CD4-positive, alpha-beta T cell (primary cell): ENCODE data around the gene LPP. TPM values are rescaled to one million over a fixed set of nuclear protein-coding genes. Genes with fewer than 3 reads are reported as not detected.

ENCODE experiments used
- ATAC-seq: fragments of 200-7000 bp; cut with Tn5 transposase; one replicate; pipeline ENCODE4 v1.10.0; 2022; ENCODE audit warnings: mild to moderate bottlenecking; ENCODE audit not compliant: poor library complexity
- CTCF ChIA-PET: fragments of 350-600 bp; sonication (Branson Sonifier 250); formaldehyde crosslinking; loops from one replicate; lab custom pipeline; 2021; ENCODE audit warnings: antibody characterized with exemption, inconsistent platforms; lab: Charles Lee
- POLR2A ChIA-PET: fragments of 350-600 bp; sonication (Branson Sonifier 250); formaldehyde crosslinking; loops from one replicate; lab custom pipeline; 2021; ENCODE audit warnings: antibody characterized with exemption, inconsistent platforms; lab: Charles Lee
- DNase-seq, 14 experiments: peaks; one replicate each; pipeline ENCODE4 v3.0.0-alpha.2; 2013 to 2020; ENCODE audit warnings: mixed read lengths in 2 of 14
- H3K27ac ChIP-seq, 2 donors: one replicate each; pipeline versions ENCODE4 v1.5.1 to v1.7.0; 2013; ENCODE audit warnings: low read length in 2 of 2, low read depth in 1 of 2, mild to moderate bottlenecking in 1 of 2
- H3K27me3 ChIP-seq, 2 experiments: 1 replicate in 1 of 2; 2 replicates in 1 of 2; pipeline versions ENCODE4 v1.6.1 to v1.7.0; 2013; ENCODE audit warnings: low read length in 2 of 2, control low read depth in 1 of 2, mild to moderate bottlenecking in 1 of 2, moderate library complexity in 1 of 2; ENCODE audit not compliant: insufficient read depth in 2 of 2, control insufficient read depth in 1 of 2
- H3K36me3 ChIP-seq: one replicate; pipeline ENCODE4 v1.6.1; 2013; ENCODE audit warnings: low read length, control low read depth; ENCODE audit not compliant: insufficient read depth
- H3K4me1 ChIP-seq: one replicate; pipeline ENCODE4 v1.6.1; 2013; ENCODE audit warnings: low read length, control low read depth; ENCODE audit not compliant: insufficient read depth
- H3K4me3 ChIP-seq: one replicate; pipeline ENCODE4 v1.5.1; 2013; ENCODE audit warnings: mild to moderate bottlenecking, low read length, moderate library complexity
- H3K9me3 ChIP-seq, 2 experiments: 1 replicate in 1 of 2; 2 replicates in 1 of 2; pipeline versions ENCODE4 v1.6.1 to v1.7.0; 2013; ENCODE audit warnings: low read length in 2 of 2, mild to moderate bottlenecking in 2 of 2, control low read depth in 1 of 2, moderate library complexity in 1 of 2; ENCODE audit not compliant: control insufficient read depth in 1 of 2, insufficient read depth in 1 of 2
- H3K27ac Mint-ChIP-seq: one replicate; pipeline ENCODE4 v1.8.0; 2020; ENCODE audit warnings: mixed read lengths
- H3K27me3 Mint-ChIP-seq: one replicate; pipeline ENCODE4 v1.8.0; 2021; ENCODE audit warnings: mixed read lengths
- H3K36me3 Mint-ChIP-seq: one replicate; pipeline ENCODE4 v1.8.0; 2021; ENCODE audit warnings: low read depth, mixed read lengths
- H3K4me1 Mint-ChIP-seq: one replicate; pipeline ENCODE4 v1.8.0; 2021; ENCODE audit warnings: low read depth, mixed read lengths
- H3K4me3 Mint-ChIP-seq: one replicate; pipeline ENCODE4 v1.8.0; 2020; ENCODE audit warnings: mild to moderate bottlenecking, mixed read lengths
- H3K9me3 Mint-ChIP-seq: one replicate; pipeline ENCODE4 v1.8.0; 2020; ENCODE audit warnings: mixed read lengths
- intact Hi-C, 2 experiments: fragments of 100-400 bp; cut with DNase I in 1 of 2; cut with micrococcal nuclease in 1 of 2; formaldehyde crosslinking; loops; one replicate each; pipeline versions ENCODE4 v1.15.1 to v1.9.0; 2023 to 2025; cut with DNase I, micrococcal nuclease
- total RNA-seq, 174 experiments: library from RNA in 2 of 174; stranded (reverse) in 2 of 174; gene quantifications; one replicate each; pipeline ENCODE4 v1.2.3 and lab custom pipeline; 2021 to 2026
- TF ChIP-seq, protein P1 (sequence below): fragments of 200-600 bp; IDR thresholded peaks from one replicate; pipeline ENCODE4 v1.8.0; 2022; ENCODE audit warnings: antibody characterized with exemption, mild to moderate bottlenecking

Gene LPP
- total RNA-seq, 2 experiments from 2014 or later, result 45.6 to 45.9 TPM

DNA sequence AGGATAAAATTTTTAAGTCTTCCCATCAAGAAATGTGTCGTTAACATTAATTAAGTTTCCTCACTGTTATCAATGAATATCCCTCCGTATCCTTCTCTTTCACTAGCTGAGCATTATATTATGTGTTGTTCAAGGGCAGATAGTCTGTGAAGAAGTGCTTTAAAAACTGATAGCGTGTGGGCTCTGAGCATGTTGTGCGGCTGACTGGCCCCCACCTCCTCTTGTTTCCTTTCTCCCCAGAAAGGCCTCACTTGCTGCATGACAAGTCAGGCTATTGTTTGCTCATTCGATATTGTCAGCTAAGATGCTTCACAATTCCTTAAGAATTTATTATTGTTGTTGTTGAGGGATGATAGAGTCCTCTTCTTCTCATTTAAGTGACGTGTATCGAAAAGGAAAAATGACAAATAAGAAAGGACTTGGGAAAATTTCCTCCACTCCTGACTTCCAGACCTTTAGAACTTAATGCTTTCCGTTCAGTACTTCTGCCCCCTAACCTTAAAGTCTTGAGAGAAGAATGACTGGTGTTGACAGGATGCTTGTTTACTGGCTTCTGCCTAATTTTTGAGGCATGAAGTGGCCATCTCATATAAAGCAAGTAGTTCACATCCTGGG lies 298.3 kb downstream of the LPP start:
- no peak for ATAC-seq
- H3K4me1 ChIP-seq, result no peaks in the 10 kb centered on the region

DNA sequence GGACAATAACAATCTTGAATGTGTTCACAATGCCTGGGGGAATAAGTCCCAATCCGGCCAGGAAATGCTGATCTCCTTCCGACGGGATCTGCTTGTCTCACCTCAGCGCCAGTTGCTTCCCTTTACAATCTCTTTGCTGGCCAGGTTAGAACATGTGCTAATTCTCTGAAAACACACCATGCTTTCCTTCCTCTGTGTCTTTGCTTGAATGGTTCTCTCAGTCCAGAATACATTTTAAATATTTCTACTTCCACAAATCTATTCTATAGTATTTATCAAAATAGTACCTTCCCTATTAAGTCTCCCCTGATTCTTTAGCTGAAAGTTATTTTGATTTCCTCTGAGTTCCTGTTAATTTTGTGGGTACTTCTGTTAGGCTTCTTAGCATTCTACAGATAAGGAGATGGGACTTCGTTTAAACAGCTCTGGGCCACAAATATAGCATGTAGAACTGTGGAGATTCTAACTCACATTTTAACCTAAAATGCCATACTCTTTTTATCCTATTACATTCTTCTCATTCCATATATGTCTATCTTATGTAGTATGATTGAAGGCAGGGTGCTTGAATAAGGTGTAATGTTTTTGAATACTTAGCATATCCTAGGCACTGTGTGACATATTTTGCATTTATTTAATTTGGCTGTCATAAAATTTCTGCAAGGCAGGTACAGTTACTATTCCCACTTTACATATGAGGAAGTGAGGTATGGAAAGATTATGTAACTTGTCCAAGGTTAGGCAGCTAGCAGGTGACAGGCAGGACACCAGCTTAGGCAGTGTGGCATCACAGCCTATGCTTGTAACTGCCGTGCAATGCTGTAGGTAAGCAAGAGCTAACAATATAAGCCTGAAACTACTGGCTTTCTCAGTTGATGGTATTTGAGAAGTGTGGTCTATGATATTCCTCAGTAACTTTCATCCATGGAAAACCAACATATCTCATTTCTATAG lies 299.8 kb downstream of the LPP start:
- no peaks in the 10 kb centered on the region for H3K27me3 ChIP-seq
- ATAC-seq (no peak), DNase-seq (no peak)
- ChIA-PET CTCF (interaction anchor here (0.8 kb wide), 1 partner anchor 10 kb away, joined by 3 read pairs; no protein-coding TSS in a partner anchor), POLR2A (no interaction called here)
- Mint-ChIP-seq H3K4me1 (no peaks in the 10 kb centered on the region), H3K9me3 (no peaks in the 10 kb centered on the region), H3K36me3 (no peaks in the 10 kb centered on the region), H3K4me3 (no peak overlapping the region), H3K27ac (no peak overlapping the region), H3K27me3 (no peaks in the 10 kb centered on the region)
- no peak overlapping the region for H3K4me3 ChIP-seq
- no peak overlapping the region for H3K27ac ChIP-seq
- TF ChIP-seq, protein P1, sequence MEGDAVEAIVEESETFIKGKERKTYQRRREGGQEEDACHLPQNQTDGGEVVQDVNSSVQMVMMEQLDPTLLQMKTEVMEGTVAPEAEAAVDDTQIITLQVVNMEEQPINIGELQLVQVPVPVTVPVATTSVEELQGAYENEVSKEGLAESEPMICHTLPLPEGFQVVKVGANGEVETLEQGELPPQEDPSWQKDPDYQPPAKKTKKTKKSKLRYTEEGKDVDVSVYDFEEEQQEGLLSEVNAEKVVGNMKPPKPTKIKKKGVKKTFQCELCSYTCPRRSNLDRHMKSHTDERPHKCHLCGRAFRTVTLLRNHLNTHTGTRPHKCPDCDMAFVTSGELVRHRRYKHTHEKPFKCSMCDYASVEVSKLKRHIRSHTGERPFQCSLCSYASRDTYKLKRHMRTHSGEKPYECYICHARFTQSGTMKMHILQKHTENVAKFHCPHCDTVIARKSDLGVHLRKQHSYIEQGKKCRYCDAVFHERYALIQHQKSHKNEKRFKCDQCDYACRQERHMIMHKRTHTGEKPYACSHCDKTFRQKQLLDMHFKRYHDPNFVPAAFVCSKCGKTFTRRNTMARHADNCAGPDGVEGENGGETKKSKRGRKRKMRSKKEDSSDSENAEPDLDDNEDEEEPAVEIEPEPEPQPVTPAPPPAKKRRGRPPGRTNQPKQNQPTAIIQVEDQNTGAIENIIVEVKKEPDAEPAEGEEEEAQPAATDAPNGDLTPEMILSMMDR, result no peak
- no peaks in the 10 kb centered on the region for H3K4me1 ChIP-seq
- no peaks in the 10 kb centered on the region for H3K9me3 ChIP-seq
- H3K36me3 ChIP-seq, result no peaks in the 10 kb centered on the region
- intact Hi-C loops, result no loop called here

More for the DNA sequence above, 298.3 kb downstream of the LPP start:
- H3K4me3 Mint-ChIP-seq, result no peak overlapping the region
- intact Hi-C loops, result no loop called here
- H3K27me3 Mint-ChIP-seq, result no peaks in the 10 kb centered on the region
- H3K4me3 ChIP-seq, result no peak overlapping the region
- no peaks in the 10 kb centered on the region for H3K36me3 ChIP-seq
- no peaks in the 10 kb centered on the region for H3K9me3 ChIP-seq
- no peaks in the 10 kb centered on the region for H3K9me3 Mint-ChIP-seq
- no peaks in the 10 kb centered on the region for H3K4me1 Mint-ChIP-seq
- H3K27ac Mint-ChIP-seq, result no peak overlapping the region
- no peaks in the 10 kb centered on the region for H3K27me3 ChIP-seq
- no peak overlapping the region for H3K27ac ChIP-seq
- ChIA-PET POLR2A (no interaction called here), CTCF (interaction anchor here (1.0 kb wide), 1 partner anchor 9 kb away, joined by 3 read pairs; no protein-coding TSS in a partner anchor)
- TF ChIP-seq, protein P1, result no peak
- no peaks in the 10 kb centered on the region for H3K36me3 Mint-ChIP-seq
- no peak for DNase-seq

DNA sequence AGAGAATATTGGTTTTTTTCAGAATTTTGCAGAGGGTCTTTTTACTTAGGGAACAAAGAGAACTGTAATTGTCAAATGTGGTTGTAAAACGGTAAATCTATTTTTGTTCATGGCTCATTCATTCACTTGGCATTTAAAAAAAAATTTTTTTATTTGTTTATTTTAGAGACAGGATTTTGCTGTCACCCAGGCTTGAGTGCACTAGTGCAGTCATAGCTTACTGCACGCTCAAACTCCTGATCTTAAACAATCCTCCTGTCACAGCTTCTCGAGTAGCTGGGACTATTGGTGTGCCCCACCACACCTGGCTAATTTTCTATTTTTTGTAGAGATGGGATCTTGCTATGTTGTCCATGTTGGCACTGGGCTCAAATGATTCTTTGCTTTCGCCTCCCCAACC lies 301.8 kb downstream of the LPP start:
- H3K27ac ChIP-seq, result no peak overlapping the region
- Mint-ChIP-seq H3K4me1 (no peaks in the 10 kb centered on the region), H3K36me3 (no peaks in the 10 kb centered on the region), H3K27me3 (no peaks in the 10 kb centered on the region), H3K4me3 (no peak overlapping the region), H3K9me3 (no peaks in the 10 kb centered on the region), H3K27ac (no peak overlapping the region)
- no peaks in the 10 kb centered on the region for H3K9me3 ChIP-seq
- H3K27me3 ChIP-seq, result no peaks in the 10 kb centered on the region
- intact Hi-C loops, result no loop called here
- DNase-seq (no peak), ATAC-seq (no peak)
- no peaks in the 10 kb centered on the region for H3K36me3 ChIP-seq
- H3K4me3 ChIP-seq, result no peak overlapping the region
- H3K4me1 ChIP-seq, result no peaks in the 10 kb centered on the region
- ChIA-PET CTCF (no interaction called here), POLR2A (interaction anchor here (0.7 kb wide), 1 partner anchor 21 kb away, joined by 3 read pairs; no protein-coding TSS in a partner anchor)
- TF ChIP-seq, protein P1, result no peak
